HCT116 (cell line): ENCODE measurements around the gene SULT1B1. TPM values are rescaled to one million over a fixed set of nuclear protein-coding genes. Genes with fewer than 3 reads are reported as not detected.

ENCODE experiments used
- ATAC-seq: fragments of 200-7000 bp; cut with Tn5 transposase; 2 replicates; pipeline ENCODE4 v1.9.1; 2020; ENCODE audit warnings: mild to moderate bottlenecking, moderate library complexity
- BruUV-seq: library from RNA; stranded (reverse); fragments of 400-500 nt; replicated peaks from 2 replicates; lab custom pipeline; 2021; lab: Mats Ljungman, UMichigan
- CTCF ChIA-PET: fragments of 300-600 bp; sonication (Branson Sonifier 250); formaldehyde crosslinking; loops from one replicate; lab custom pipeline; 2021; ENCODE audit warnings: antibody characterized with exemption; lab: Charles Lee
- POLR2A ChIA-PET: fragments of 300-600, 350-600 bp; sonication (Branson Sonifier 250); formaldehyde crosslinking; loops from one replicate; lab custom pipeline; 2021; ENCODE audit warnings: antibody characterized with exemption; lab: Charles Lee
- RAD21 ChIA-PET, 2 experiments: fragments of 300-600 bp; sonication (Branson Sonifier 250); formaldehyde crosslinking; loops; one replicate each; lab custom pipeline; 2023; ENCODE audit warnings: low total read pairs in 2 of 2; ENCODE audit not compliant: uncharacterized antibody in 2 of 2, unreplicated experiment in 2 of 2, low non-redundant PET in 1 of 2; lab: Charles Lee
- DNase-seq: peaks from one replicate; pipeline ENCODE4 v3.0.0-alpha.2; 2010; ENCODE audit warnings: low read depth, low spot score
- H2AFZ ChIP-seq: fragments of 200-600 bp; shearing (Covaris generic), sonication (generic); 2 replicates; pipeline ENCODE4 v1.6.1; 2017; ENCODE audit warnings: low read depth, mixed run types, mixed read lengths, antibody characterized with exemption, low read length; ENCODE audit not compliant: poor library complexity, severe bottlenecking
- H3K27ac ChIP-seq: 2 replicates; pipeline ENCODE4 v1.5.1; 2012; ENCODE audit warnings: low read depth, low read length
- H3K27me3 ChIP-seq: fragments of 200-600 bp; sonication (generic); 2 replicates; pipeline ENCODE4 v1.6.1; 2016; ENCODE audit warnings: mixed run types, low read length, mixed read lengths; ENCODE audit not compliant: insufficient read depth
- H3K36me3 ChIP-seq, 2 experiments: fragments of 200-500 bp in 1 of 2; fragments of 200-600 bp in 1 of 2; sonication (Bioruptor generic) in 1 of 2; sonication (generic) in 1 of 2; 2 replicates each; pipeline versions ENCODE4 v1.5.1 to v1.6.1; 2014 to 2016; ENCODE audit warnings: low read length in 2 of 2, inconsistent platforms in 1 of 2, mixed read lengths in 1 of 2, mixed run types in 1 of 2; ENCODE audit not compliant: insufficient read depth in 2 of 2, control insufficient read depth in 1 of 2
- H3K4me1 ChIP-seq, 2 experiments: fragments of 200-600 bp in 1 of 2; sonication (generic) in 1 of 2; 2 replicates each; pipeline versions ENCODE4 v1.5.1 to v1.6.1; 2012 to 2017; ENCODE audit warnings: low read length in 2 of 2, inconsistent platforms in 1 of 2, mild to moderate bottlenecking in 1 of 2, mixed read lengths in 1 of 2, mixed run types in 1 of 2, moderate library complexity in 1 of 2; ENCODE audit not compliant: insufficient read depth in 2 of 2, control insufficient read depth in 1 of 2
- H3K4me2 ChIP-seq: fragments of 200-600 bp; sonication (generic); 2 replicates; pipeline ENCODE4 v1.6.1; 2017; ENCODE audit warnings: mixed run types, low read length, mixed read lengths
- H3K4me3 ChIP-seq, 2 experiments: fragments of 200-600 bp in 1 of 2; sonication (generic) in 1 of 2; replicated peaks in 1 of 2; 2 replicates each; pipeline ENCODE4 v1.5.1; 2011 to 2016; ENCODE audit warnings: low read length in 2 of 2, control low read depth in 1 of 2, low read depth in 1 of 2, mild to moderate bottlenecking in 1 of 2, mixed read lengths in 1 of 2, mixed run types in 1 of 2
- H3K79me2 ChIP-seq: fragments of 200-600 bp; sonication (generic); 2 replicates; pipeline ENCODE4 v1.6.1; 2017; ENCODE audit warnings: mild to moderate bottlenecking, mixed run types, low read length, moderate library complexity, mixed read lengths; ENCODE audit not compliant: insufficient read depth
- H3K9ac ChIP-seq: fragments of 200-600 bp; sonication (generic); 2 replicates; pipeline ENCODE4 v1.6.1; 2016; ENCODE audit warnings: low read length, mixed read lengths
- H3K9me2 ChIP-seq: fragments of 200-600 bp; sonication (generic), shearing (Covaris generic); 2 replicates; pipeline ENCODE4 v1.6.1; 2017; ENCODE audit warnings: mixed run types, mild to moderate bottlenecking, moderate library complexity; ENCODE audit not compliant: insufficient read depth
- H3K9me3 ChIP-seq, 2 experiments: fragments of 200-500 bp in 1 of 2; fragments of 200-600 bp in 1 of 2; sonication (Bioruptor generic) in 1 of 2; sonication (generic) in 1 of 2; 2 replicates each; pipeline ENCODE4 v1.6.1; 2014 to 2017; ENCODE audit warnings: low read length in 2 of 2, mixed read lengths in 2 of 2, inconsistent platforms in 1 of 2, low read depth in 1 of 2, mild to moderate bottlenecking in 1 of 2, mixed run types in 1 of 2, moderate library complexity in 1 of 2; ENCODE audit not compliant: control insufficient read depth in 1 of 2, insufficient read depth in 1 of 2
- H4K20me1 ChIP-seq: fragments of 200-600 bp; sonication (generic), shearing (Covaris generic); 2 replicates; pipeline ENCODE4 v1.6.1; 2017; ENCODE audit warnings: mixed run types, mild to moderate bottlenecking, moderate library complexity; ENCODE audit not compliant: insufficient read depth
- ATF3 ChIP-seq: IDR thresholded peaks from 2 replicates; pipeline ENCODE4 v1.6.1; 2012
- CTCF ChIP-seq, 3 experiments: fragments of 200-600 bp in 1 of 3; sonication (generic) in 1 of 3; IDR thresholded peaks in 2 of 3; conservative IDR thresholded peaks in 1 of 3; 2 replicates each; pipeline ENCODE4 v1.5.1; 2012 to 2017; ENCODE audit warnings: low read depth in 2 of 3, low read length in 2 of 3, antibody characterized with exemption in 1 of 3, borderline replicate concordance in 1 of 3, control low read depth in 1 of 3, mild to moderate bottlenecking in 1 of 3, mixed read lengths in 1 of 3, mixed run types in 1 of 3, moderate library complexity in 1 of 3; ENCODE audit not compliant: insufficient read depth in 1 of 3
- ELF1 ChIP-seq: IDR thresholded peaks from 2 replicates; pipeline ENCODE4 v1.6.1; 2012; ENCODE audit warnings: low read depth, borderline replicate concordance
- FOSL1 ChIP-seq: IDR thresholded peaks from 2 replicates; pipeline ENCODE4 v1.6.1; 2012; ENCODE audit warnings: low read depth
- JUND ChIP-seq: IDR thresholded peaks from 2 replicates; pipeline ENCODE4 v1.6.1; 2012
- MAX ChIP-seq: IDR thresholded peaks from 2 replicates; pipeline ENCODE4 v1.6.1; 2012
- POLR2A ChIP-seq: IDR thresholded peaks from 2 replicates; pipeline ENCODE4 v1.7.0; 2011; ENCODE audit warnings: borderline replicate concordance; ENCODE audit not compliant: insufficient read depth, insufficient read length; ENCODE audit errors: extremely low read depth
- POLR2AphosphoS5 ChIP-seq: IDR thresholded peaks from 2 replicates; pipeline ENCODE4 v1.6.1; 2011; ENCODE audit warnings: mild to moderate bottlenecking, low read depth, low read length, moderate library complexity
- REST ChIP-seq: IDR thresholded peaks from 2 replicates; pipeline ENCODE4 v1.6.1; 2012; ENCODE audit warnings: low read depth
- SIN3A ChIP-seq: IDR thresholded peaks from 2 replicates; pipeline ENCODE4 v1.6.1; 2012; ENCODE audit warnings: low read depth
- SP1 ChIP-seq: IDR thresholded peaks from 2 replicates; pipeline ENCODE4 v1.6.1; 2012; ENCODE audit warnings: low read depth
- SRF ChIP-seq: IDR thresholded peaks from 2 replicates; pipeline ENCODE4 v1.6.1; 2012; ENCODE audit warnings: low read depth
- ZBTB33 ChIP-seq: IDR thresholded peaks from 2 replicates; pipeline ENCODE4 v1.6.1; 2011; ENCODE audit warnings: mild to moderate bottlenecking, low read length, moderate library complexity; ENCODE audit not compliant: insufficient replicate concordance; ENCODE audit errors: extremely low read depth
- ZFX ChIP-seq: fragments of 450-650 bp; IDR thresholded peaks from 2 replicates; pipeline ENCODE4 v1.6.1; 2017
- intact Hi-C: fragments of 100-400 bp; cut with micrococcal nuclease; formaldehyde crosslinking; loops from 2 replicates; pipeline ENCODE4 v1.10.0; 2022
- total RNA-seq: library from RNA; stranded (reverse); gene quantifications from one replicate; pipeline ENCODE4 v1.2.1, GENCODE V29; 2021; ENCODE audit not compliant: unreplicated experiment

SULT1B1 gene
- total RNA-seq, 1 experiment from 2014 or later, result 0.10 TPM

- Histone ChIP-seq H3K27me3 (no peaks in the 10 kb centered on the region), H4K20me1 (no peaks in the 10 kb centered on the region), H3K9me3 (no peaks in the 10 kb centered on the region), H3K4me3 (no peak overlapping the region), H3K4me2 (no peak overlapping the region), H3K36me3 (no peaks in the 10 kb centered on the region), H3K79me2 (no peaks in the 10 kb centered on the region), H3K9ac (no peak overlapping the region), H3K4me1 (no peaks in the 10 kb centered on the region), H3K27ac (no peak overlapping the region), H3K9me2 (no peaks in the 10 kb centered on the region), H2AFZ (no peak overlapping the region)
- no TSS peak for BruUV-seq
- ChIA-PET POLR2A (no interaction called here), RAD21 (no interaction called here), CTCF (no interaction called here)
- DNase-seq (no peak), ATAC-seq (no peak)
- TF ChIP-seq SRF (no peak), ZFX (no peak), ZBTB33 (no peak), JUND (no peak), FOSL1 (no peak), ATF3 (no peak), ELF1 (no peak), SIN3A (no peak), MAX (no peak), SP1 (no peak), POLR2AphosphoS5 (no peak), CTCF (IDR thresholded peaks at IDR 0.05 in 2 of 3, conservative IDR thresholded peaks at IDR 0.05 in 1 of 3; ENCODE audit: borderline replicate concordance in 1 of 3, insufficient read depth in 1 of 3, low read depth in 2 of 3, low read length in 2 of 3) (no peak), REST (no peak), POLR2A (no peak)
- intact Hi-C loops, result no loop called here
These were observed 33.3 kb upstream of the SULT1B1 start for GRCh38 chr4:69793732-69794131.
